UCSD-AML1 (cell line): ENCODE results near the gene MYLK4.

ENCODE experiments used
- DNase-seq: peaks from one replicate; lab custom pipeline; 2025; ENCODE audit not compliant: unreplicated experiment; lab: John Stamatoyannopoulos, UW

Gene MYLK4

DNA sequence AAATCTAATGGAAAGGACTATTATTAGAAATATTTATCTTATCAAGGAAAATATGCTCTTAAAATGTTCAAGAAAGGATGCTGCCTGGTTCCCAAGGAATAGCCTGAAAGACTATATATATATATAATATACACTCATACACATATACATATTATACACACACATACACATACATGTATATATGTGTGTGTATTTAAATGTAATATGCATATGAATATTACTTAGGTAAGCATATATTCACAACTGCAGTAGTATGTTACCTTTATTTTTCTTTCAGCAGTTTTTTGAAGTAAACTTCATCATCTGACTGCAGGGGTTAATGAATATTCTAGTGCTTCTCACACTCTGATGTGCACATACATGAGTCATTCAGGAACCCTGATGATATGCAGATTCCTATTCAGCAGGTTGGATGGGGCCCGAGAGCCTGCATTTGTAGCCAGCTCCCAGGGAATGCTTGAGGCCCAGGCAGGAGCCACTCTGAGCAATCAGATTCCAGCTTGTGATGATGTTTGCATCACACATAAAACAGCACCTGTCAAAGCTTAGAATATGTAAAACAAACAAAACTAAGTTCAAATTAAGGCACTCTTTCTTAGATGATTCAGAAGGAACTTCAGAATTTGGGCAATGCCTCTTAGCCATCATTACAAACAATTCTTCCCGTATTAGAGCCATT lies 16.1 kb downstream of the MYLK4 start:
- DNase-seq: no peak

DNA sequence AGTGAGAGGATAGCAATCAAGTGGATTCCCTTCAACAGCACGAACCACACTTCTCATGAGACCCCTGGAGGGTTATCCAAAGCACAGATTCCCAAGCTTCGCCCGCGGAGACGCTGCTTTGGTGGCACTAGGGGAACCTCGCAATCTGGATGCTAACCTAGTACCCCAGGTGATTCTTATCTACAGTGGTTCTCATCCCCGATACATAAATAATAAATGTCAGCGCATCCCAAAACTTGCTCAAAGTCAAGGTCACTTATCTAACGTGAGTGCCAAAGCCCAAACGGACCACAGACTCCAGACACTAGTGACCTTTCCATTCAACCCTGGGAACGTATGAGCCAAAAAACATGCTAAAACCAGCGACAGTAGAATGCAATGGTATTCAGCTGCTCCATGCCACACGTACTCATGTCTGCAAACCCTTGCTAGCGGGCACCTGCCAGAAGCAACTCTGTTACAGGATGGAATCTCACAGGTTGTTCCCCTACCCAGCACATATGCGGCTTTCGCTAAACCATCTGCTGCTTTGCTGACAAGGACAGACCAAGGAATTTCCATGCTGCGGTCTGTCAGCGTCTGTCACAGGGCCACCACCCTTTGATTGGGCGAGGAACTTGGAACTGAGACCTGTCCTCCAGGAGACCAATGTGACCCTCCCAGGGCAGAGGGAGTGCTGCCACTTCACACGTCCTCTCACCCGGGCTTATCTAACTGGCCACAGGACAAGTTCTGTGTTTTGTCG lies 16.8 kb downstream of the MYLK4 start:
- no peak for DNase-seq

DNA sequence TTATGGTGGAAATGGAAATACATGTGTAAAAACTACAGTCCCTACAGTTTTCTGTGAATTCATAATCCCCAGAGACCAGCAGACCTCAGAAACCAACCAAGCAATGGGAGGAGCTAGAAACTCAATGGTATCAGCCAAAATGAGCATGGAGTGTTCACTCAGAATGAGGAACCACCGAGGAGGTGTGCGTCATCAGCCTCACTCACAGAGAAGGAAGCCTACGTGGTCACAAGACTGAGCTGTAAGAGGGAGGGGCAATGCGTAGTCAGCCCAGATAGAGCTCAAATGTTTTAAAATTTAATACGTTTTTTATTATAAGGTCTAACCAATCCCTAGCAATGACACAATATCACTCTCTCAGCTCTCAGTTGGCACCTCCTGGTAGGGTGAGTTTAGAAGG lies 17.4 kb downstream of the MYLK4 start:
- DNase-seq: peak; percentile 81

DNA sequence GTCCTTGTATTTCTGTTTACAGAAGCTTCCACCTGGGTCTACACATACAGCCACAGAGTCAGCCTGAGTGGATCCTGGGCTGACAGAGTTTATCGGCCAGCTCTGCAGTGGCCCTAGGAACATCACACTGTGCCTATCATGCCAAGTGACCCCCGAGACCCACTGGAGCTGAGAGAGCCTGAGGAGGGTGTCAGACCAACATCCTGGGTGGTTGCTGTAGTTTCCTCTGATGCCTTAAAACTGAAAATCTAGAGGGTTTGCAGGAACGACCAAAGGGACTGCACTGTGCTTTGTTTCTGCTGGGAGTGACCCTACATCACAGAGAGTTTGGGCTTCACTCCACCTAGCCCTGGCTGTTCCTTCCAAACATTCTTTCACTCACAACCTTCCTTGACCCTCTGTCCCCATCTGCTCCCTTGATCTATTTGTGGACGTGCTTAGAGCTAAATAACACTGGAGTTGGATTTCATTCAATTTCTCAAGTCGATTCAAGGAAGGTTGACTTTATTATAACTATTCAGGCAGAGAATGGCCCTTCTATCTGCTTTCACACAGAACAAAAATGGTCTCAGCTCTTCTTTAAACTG lies 18.1 kb downstream of the MYLK4 start:
- DNase-seq: no peak

DNA sequence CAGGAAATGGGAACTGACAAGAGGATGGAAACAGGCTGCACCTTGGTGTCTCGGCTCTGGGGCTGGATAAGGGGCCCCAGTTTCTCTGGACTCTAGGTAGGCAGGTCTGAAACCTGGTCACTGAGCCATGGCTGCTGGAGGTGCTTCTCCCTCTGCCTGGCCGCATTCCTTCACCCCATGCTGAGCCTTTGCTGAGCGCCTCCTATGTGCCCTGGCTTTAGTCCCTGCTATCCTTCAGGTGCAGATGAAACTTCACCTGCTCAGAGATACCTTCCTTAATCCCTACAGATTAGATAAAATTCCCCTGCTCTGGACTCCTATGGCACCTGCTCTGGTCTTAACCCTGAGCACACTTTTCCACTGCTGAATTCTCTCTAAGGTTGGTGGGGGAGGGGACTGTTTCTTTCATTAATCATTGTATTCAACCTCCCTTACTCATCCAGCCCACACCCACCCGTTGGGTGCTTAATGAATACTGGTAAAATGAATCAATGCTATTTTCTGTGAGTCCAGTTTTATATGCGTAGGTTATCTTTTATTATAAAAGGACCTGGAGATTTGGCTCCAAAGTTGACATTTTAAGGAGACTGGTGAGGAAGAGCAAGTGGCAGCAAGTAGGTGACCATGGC lies 19.3 kb downstream of the MYLK4 start:
- DNase-seq: no peak

DNA sequence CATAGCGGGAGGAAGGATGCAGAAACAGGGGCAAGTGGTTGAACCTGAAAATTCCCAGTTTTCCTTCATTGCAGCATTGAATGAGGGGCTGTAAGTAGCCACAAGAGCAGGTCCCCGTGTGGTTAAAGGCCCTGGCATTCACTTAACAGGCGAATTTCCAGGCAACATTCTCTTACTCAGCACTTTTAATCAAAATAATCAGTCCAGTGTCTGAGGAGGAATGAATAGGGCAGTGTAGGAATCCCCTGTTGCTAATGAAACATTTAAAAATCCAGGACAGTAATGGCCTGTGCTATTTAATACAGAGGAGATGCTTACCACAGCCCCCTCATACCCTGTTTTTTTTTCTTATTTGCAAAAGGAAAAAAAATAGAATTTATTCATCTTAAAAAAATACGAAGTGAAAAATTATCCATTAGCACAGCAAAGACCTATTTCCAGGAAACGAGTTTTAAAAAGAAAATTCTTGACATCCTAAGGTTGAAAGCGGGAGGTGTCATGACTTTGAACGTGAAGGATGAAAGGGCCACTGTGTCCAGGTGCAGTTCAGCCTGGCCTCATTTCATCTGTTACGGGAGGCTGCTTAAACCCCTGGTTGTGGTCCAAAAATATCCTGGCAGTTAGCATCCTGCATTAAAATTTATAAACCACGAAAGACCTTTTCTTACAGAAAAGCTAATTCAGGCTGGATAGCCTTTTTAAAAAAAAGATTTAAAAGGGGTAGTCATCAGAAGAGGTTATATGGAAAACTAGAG lies 20.2 kb downstream of the MYLK4 start:
- DNase-seq: no peak

DNA sequence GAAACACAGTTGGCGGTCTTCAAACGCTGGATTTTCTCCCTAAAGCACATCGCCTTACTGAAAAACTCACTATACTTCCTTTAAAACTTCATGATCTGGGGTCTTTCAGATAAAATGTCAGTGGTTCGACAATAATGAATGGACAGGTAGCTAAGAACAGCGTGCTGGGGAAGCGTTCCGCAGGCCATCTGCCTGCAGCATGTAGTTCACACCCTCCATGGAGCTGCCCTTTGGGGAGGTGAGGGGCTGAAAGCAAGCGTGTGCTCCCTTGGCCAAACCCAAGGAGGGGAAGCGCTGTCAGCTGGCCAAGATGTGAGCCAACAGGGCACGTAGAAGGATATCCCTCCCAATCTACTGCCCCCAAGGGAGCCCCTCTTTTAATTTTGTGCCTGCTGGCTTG lies 20.8 kb downstream of the MYLK4 start:
- no peak for DNase-seq

DNA sequence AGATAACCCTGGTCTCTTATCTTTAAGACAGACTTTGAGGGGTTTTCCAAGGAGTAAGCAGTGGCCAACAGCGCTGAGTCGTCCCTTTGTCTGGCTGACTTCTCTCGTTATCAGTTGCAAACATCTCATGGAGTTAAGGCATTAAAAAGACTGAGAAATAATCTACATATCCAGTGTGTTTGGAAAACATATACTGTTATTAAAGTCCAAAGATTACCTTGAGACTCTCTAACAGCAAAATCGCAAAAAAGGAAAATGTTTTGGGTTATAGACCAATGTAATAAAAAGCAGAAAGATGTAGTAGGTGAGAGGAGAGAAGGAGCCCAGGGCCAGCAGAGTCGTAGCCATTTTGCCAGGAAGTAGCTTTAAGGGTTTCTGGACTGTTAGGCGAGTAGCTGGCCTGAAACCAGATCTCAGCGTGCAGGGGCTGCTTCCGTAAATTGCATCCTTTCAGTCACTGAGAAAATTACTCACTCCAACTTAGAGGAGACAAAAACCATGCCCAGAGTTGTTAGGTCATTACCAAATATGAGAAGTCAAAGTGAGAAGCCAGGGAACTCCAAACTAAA lies 24.6 kb downstream of the MYLK4 start:
- DNase-seq: peak; percentile 66

DNA sequence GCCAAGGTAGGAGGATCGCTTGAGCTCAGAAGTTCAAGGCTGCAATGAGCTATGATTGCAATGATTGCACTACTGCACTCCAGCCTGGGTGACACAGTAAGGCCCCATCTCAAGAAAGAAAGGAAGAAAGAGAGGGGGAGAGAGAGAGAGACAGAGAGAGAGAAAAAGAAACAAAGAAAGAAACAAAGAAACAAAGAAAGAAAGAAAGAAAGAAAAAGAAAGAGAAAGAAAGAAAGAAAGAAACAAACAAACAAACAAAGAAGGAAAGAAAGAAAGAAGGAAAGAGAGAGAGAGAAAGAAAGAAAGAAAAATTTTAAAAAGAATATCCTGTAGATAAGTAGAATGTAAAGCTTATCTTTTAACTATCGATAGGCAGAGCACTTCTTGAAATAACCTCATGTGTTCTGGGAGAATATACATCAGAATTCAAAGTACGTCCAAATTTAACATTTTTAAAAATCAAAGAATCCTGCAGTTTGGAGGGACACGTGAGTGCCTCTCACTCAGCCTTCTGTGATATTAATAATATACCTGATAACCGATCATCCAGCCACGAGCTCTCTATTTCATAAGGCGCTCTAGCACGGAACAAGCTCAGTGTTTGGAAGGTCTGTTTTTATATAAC lies 25.2 kb downstream of the MYLK4 start:
- no peak for DNase-seq

DNA sequence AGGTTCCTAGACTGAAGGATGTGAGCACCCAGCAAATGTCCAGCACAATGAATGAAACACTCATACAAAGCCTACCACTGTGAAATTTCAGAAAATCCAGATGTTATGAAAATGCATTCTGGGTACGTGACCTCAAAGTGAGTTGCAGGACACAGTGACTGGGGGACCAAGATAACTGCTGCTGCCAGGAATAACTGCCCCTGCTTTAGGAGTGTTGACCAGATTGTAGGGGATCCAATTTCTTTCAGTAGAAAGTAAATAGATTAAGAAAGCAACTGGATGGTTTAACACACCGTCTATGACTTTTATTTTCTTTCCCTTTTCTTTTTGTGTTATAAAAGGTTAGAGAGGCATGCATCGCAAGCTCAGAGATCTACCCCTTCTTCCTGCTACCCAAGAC lies 29.5 kb downstream of the MYLK4 start:
- DNase-seq: no peak

DNA sequence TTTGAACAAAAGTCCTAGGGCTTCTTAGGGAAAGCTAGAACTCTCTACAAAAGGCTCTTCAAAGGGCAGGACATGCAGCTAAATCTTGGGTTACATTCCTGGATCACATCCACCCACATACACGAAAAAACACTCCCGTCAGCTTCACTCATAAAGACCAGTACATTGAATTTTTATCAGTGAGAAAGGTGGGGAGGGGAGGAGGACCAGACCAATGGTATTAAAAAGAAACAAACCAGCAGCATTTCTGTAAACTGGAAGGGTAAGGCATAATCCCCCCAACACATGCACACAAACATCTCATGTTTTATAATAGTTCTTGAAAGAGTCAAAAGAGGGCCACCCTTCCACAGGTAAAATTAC lies 31.6 kb downstream of the MYLK4 start:
- DNase-seq: no peak

DNA sequence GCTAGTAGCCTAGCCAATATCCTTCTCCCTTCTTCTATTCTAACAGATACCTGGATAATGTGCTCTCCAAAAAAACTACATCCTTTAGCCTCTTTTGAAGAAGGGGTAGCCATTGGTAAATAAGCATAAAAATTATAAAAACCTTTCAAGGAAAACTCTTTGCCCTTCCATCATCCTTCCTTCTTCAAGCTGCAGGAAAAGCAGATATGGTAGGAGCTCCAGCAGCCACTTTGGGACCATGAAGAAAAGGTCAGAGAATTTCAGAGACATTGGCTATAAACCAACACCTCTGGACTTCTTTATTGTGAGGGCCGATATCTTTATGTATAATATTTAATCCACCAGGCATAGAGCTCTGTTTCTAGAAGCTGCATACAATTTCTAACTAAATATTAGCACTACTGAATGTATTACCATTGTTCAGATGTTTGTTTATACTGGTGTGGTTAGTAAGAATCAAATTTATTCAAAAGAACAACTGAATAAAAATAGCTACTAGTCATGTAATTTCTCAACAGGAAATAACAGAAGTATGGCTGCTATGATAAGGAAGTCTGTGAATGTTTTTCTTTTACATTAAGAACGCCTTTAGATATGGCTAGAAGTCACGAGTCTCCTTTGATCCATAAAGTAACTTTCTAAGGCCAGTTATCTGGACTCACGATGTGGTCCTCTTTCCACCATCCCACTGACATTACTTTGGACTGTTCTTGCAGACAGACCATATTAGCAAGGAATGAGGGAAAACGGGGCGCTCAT lies 32.2 kb downstream of the MYLK4 start:
- no peak for DNase-seq

DNA sequence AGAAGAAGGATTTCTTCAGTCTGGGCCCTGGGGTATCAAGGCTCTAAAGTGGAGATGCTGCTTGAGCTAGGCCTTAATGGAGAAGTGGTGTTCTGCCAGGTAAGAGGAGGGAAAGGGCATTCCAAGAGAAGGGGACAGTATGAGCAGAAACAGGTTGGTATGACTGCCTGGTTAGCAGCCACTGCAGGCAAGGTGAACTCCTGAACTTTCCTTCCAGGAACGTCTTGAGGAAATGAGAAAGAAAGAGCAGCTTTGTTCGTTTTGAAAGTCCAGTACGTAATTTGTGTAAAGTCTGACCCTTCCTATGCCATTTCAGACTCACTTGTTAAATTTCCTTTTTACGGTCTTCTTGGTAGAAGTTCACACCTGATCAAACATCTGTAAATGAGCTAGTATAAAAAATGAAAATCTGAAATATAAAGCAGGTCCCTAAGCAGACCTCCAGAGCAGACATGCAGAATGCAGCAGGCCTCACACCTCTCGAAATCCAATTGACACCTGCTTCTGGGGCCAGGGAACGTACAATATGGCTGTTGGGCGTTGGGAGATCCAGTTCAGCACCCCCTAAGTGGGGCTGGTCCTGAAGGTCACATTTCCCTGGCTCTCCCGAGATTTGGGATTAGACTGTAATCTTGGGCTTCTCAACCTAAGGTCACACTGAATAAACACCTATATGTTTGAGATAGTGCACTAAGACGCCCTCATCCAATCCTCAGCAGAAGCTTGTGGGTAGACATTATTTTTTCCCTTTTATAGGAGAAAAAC lies 33.6 kb downstream of the MYLK4 start:
- no peak for DNase-seq

DNA sequence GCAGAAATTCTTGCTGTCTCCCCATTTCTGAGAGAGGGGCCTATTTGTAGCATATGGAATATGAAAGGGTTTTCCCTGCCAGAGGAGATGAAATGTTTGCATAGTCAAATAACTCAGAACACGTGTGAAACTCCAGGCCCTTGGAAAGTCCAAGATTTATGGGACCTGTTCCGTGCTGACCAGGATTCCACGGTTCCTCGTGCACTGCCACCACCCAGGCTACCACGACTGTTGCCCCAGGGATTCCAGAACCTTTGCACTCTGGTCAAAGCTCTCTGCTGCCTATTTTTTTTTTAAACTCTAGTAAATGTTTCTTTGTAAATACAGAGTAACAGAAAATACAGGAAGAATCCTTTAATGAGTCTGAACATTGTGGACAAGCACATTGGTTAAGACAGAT lies 35.0 kb downstream of the MYLK4 start:
- no peak for DNase-seq

DNA sequence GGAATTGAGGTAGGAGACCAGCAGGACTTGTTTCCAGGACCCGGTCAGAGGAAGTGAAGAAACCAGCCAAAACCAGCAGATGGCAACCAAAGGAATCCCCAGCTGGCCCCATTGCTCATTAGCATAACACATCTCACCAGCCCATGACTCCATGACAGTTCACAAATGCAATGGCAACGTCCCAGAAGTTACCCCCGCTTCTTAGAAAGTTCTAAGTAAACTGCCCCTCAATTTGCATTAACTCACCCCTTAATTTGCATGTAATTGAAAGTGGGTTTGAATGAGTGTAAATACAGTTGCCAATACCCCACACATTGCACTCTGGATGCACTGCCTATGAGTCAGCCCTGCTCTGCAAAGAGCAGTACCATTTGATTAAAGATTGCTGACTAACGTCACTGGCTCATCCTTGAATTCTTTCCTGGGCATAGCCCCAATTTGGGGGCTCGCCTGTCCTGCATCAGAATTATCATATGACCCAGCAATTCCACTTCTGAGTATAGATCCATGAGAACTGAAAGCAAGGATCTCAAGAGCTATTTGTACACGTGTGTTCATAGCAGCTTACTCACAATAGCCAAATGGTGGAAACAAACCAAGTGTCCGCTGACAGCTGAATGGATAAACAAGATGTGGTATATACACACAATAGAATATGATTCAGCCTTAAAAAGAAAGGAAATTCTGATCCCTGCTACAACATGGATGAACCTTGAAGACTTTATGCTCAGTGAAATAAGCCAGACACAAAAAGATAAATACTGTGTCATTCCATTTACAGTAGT lies 36.4 kb downstream of the MYLK4 start:
- DNase-seq: no peak

DNA sequence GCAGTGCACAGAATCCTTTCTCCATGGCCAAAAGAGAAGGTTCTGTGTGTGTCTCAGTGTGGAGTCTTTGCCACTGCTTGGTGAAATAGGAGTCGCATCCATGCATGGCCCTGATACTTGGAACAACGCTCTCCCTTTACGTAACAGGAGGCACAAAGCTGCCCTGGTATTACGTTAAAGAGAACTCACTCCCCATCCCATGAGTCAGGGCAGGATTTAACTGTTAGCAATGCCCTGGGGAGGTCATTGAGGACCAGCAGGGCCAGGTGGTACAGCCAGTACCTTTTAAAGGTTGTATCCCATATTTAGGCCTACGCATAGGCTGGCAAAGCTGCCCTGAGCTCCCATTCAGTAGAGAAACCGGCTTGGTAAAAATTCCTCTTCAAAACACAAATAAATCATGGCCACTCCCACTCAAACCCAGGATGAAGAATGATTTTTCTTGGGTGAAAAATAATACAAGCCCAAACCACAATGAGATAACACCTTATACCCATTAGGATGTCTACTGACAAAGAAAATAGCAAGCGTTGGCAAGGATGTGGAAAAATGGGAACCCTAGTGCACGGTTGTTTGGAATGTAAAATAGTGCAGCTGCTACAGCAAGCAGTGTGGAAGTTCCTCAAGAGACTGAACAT lies 37.1 kb downstream of the MYLK4 start:
- no peak for DNase-seq

DNA sequence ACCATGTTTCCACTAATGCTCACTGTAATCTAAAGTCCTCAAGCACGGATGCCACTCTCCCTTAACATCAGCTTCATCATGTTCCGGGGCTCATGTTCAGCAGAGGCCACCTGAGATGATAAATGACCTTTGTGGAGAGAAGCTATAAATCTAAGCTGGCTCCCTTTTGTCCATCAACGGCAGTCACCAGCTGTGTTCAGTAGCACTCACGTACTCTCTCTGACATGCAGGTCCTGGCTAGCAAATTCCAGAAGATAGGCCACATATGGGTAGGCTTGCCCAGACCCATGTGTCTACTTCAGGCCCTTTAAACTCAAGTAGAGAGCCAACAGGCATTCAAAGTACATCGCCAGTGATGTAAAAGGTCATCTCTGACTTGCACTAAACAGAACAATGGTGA lies 38.6 kb downstream of the MYLK4 start:
- no peak for DNase-seq

DNA sequence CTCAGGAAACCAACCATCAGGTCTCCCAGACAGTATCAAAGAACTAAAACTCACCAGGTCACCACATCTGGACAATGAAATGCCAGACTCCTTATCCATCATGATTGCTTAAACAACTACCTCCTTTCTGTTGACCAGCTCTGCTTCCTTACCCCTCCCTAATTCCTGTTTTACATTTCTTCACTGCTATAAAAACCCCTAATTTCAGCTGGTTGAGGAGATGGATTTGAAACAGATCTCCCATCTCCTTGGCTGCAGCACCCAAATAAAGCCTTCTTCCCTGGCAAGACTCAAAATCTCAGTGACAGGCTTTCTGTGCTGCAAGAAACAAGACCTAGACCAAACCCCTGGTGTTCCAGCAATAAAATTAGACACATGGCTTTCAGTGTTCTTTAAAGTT lies 40.3 kb downstream of the MYLK4 start:
- DNase-seq: no peak
